Measurements from ENCODE around the gene DCAF8L2. TPM values are rescaled to one million over a fixed set of nuclear protein-coding genes. Genes with fewer than 3 reads are reported as not detected.
"Not testable (repeated sequence)": the region's sequence is repeated elsewhere in the genome, so short reads cannot be mapped to it uniquely, and the experiment has no call there.

Gene DCAF8L2
- total RNA-seq (not detected), polyA plus RNA-seq (not detected)
- long read RNA-seq, donor 1: 0 reads
- long read RNA-seq, donor 2: 0 reads
- long read RNA-seq, donor 3: 0 reads
- long read RNA-seq, donor 4: 0 reads
- long read RNA-seq, donor 5: 0 reads
- long read RNA-seq, donor 6: 0 reads
- long read RNA-seq, donor 7: 0 reads
- long read RNA-seq, donor 8: 0 reads
- long read RNA-seq, donor 9: 0 reads
- long read RNA-seq, donor 10: 0 reads

GRCh38 chrX:27590044-27590443 lies at the start of gene DCAF8L2:
DCAF8L2 (plus strand) TSS chrX:27590344; CDS start chrX:27746896, 156,552 bp downstream.
- intact Hi-C loops (cut with DNase I; ENCODE audit: low total_unique reads): no loop called here

GRCh38 chrX:27541161-27541560 lies 49.0 kb upstream of the DCAF8L2 start:
- H3K4me1 ChIP-seq; H3K9me3 ChIP-seq; H3K36me3 ChIP-seq; DNase-seq; intact Hi-C loops (cut with DNase I; ENCODE audit: low total_unique reads); H3K4me3 ChIP-seq; H3K27me3 ChIP-seq; H3K27ac ChIP-seq: not testable (repeated sequence)
- 78 to 96% (median 86%) methylated on average over 6 of the region's 6 CpGs for WGBS, 5 donors

More at GRCh38 chrX:27590044-27590443, at the start of gene DCAF8L2:
- H3K36me3 ChIP-seq: no peaks in the 10 kb centered on the region
- no peak for DNase-seq
- no peaks in the 10 kb centered on the region for H3K27me3 ChIP-seq
- H3K9me3 ChIP-seq: no peaks in the 10 kb centered on the region
- TF ChIP-seq POLR2A (IDR thresholded peaks at IDR 0.05) (no peak), EP300 (IDR thresholded peaks at IDR 0.05) (no peak), POLR2AphosphoS5 (IDR thresholded peaks at IDR 0.05) (no peak), CTCF (IDR thresholded peaks at IDR 0.05) (no peak)
- no peak within 1 kb of the TSS for H3K4me3 ChIP-seq
- no peak within 1 kb of the TSS for H3K27ac ChIP-seq
- H3K4me1 ChIP-seq: no peaks in the 10 kb centered on the region
- WGBS, 5 donors: 63 to 89% (median 81%) methylated on average over 7 of the region's 7 CpGs

DNA sequence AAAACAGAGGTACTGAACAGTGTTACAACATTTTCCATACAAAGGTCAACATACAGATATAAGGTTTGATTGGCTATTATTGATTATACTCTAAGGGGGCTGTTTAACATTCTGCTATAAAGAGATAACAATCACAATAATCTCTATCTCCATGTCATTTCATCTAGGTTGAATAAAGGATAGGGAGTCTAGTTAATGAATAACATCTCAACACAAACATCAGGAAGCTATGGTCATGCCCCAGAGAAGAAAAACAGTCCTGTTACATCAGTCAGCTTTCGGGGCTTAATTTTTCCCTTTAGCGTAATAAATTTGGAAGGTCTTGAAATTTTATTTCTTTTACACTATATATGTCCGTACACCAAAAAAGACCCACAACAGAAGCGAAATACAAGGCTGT lies 41.5 kb upstream of the DCAF8L2 start:
- TF ChIP-seq POLR2AphosphoS5 (IDR thresholded peaks at IDR 0.05): no peak
- no peak for TF ChIP-seq EP300 (IDR thresholded peaks at IDR 0.05)
- TF ChIP-seq POLR2A (IDR thresholded peaks at IDR 0.05): no peak
- no peak for TF ChIP-seq CTCF (IDR thresholded peaks at IDR 0.05)
- H3K9me3 ChIP-seq: no peaks in the 10 kb centered on the region
- DNase-seq: no peak
- no peaks in the 10 kb centered on the region for H3K36me3 ChIP-seq
- intact Hi-C loops (cut with DNase I; ENCODE audit: low total_unique reads): no loop called here
- no peak overlapping the region for H3K4me3 ChIP-seq
- no peak overlapping the region for H3K27ac ChIP-seq
- 54 to 71% (median 59%) methylated on average over 4 of the region's 4 CpGs for WGBS, 5 donors
- H3K27me3 ChIP-seq: no peaks in the 10 kb centered on the region
- no peaks in the 10 kb centered on the region for H3K4me1 ChIP-seq

DNA sequence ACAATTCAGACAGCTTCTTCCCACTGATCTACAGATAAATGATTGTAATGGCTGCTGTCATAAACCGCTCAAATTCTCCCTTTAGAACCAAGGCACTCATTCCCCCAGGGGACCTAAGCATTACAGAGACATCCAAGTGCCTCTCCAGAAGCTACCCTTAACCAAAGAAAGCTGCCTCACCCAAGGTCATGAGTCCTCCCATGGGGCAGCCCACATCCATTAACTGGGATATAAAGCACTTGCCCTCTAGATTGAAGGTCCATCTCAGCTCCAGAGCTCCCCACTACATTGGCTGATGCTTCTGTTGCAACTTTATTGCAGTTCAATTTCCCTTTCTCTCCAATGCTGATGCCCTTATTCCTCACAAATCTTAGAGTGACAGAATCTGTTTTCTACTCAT lies 40.5 kb upstream of the DCAF8L2 start:
- DNase-seq: no peak
- H3K27ac ChIP-seq: no peak overlapping the region

More for the DNA sequence above, 40.5 kb upstream of the DCAF8L2 start:
- Histone ChIP-seq H3K9me3 (no peaks in the 10 kb centered on the region), H3K4me3 (no peak overlapping the region), H3K27me3 (no peaks in the 10 kb centered on the region), H3K36me3 (no peaks in the 10 kb centered on the region), H3K4me1 (no peaks in the 10 kb centered on the region)
- 0 to 76% (median 44%) methylated on average over 1 of the region's 1 CpG for WGBS, 5 donors
- intact Hi-C loops (cut with DNase I; ENCODE audit: low total_unique reads): no loop called here
- TF ChIP-seq CTCF (IDR thresholded peaks at IDR 0.05) (no peak), EP300 (IDR thresholded peaks at IDR 0.05) (no peak), POLR2AphosphoS5 (IDR thresholded peaks at IDR 0.05) (no peak), POLR2A (IDR thresholded peaks at IDR 0.05) (no peak)
